A673 (cell line): ENCODE measurements around the gene CDC40. TPM values are rescaled to one million over a fixed set of nuclear protein-coding genes. Genes with fewer than 3 reads are reported as not detected.

Experiments used
- BruUV-seq: library from RNA; stranded (reverse); fragments of 400-500 nt; replicated peaks from 2 replicates; lab custom pipeline; 2021; lab: Mats Ljungman, UMichigan
- CTCF ChIA-PET: fragments of 300-600 bp; sonication (Branson Sonifier 250); formaldehyde crosslinking; loops from one replicate; lab custom pipeline; 2022; ENCODE audit warnings: antibody characterized with exemption; lab: Charles Lee
- POLR2A ChIA-PET: fragments of 300-600 bp; sonication (Branson Sonifier 250); formaldehyde crosslinking; loops from one replicate; lab custom pipeline; 2022; ENCODE audit warnings: antibody characterized with exemption; ENCODE audit not compliant: low non-redundant PET; lab: Charles Lee
- DNase-seq: peaks from one replicate; pipeline ENCODE4 v3.0.0-alpha.2; 2015; ENCODE audit warnings: low spot score
- H3K27ac ChIP-seq: fragments of 200-600 bp; sonication (generic); 2 replicates; pipeline ENCODE4 v1.5.1; 2016; ENCODE audit warnings: mixed run types, low read depth, mild to moderate bottlenecking, mixed read lengths, antibody characterized with exemption, low read length; ENCODE audit not compliant: poor library complexity, severe bottlenecking
- H3K27me3 ChIP-seq: fragments of 200-600 bp; sonication (generic); replicated peaks from 2 replicates; pipeline ENCODE4 v1.6.1; 2017; ENCODE audit warnings: mixed run types, low read depth, mild to moderate bottlenecking, mixed read lengths, antibody characterized with exemption, low read length; ENCODE audit not compliant: insufficient read depth, poor library complexity
- H3K36me3 ChIP-seq: fragments of 200-600 bp; sonication (generic); 2 replicates; pipeline ENCODE4 v1.6.1; 2016; ENCODE audit warnings: mixed run types, mild to moderate bottlenecking, mixed read lengths, antibody characterized with exemption, low read length; ENCODE audit not compliant: insufficient read depth, poor library complexity, severe bottlenecking
- H3K4me1 ChIP-seq: fragments of 200-600 bp; sonication (generic); 2 replicates; pipeline ENCODE4 v1.6.1; 2017; ENCODE audit warnings: mixed run types, mild to moderate bottlenecking, mixed read lengths, antibody characterized with exemption, low read length; ENCODE audit not compliant: insufficient read depth, poor library complexity, severe bottlenecking
- H3K4me3 ChIP-seq: fragments of 200-600 bp; sonication (generic); 2 replicates; pipeline ENCODE4 v1.5.1; 2016; ENCODE audit warnings: low read depth, mixed run types, mild to moderate bottlenecking, mixed read lengths, low read length; ENCODE audit not compliant: poor library complexity, severe bottlenecking
- H3K9me3 ChIP-seq: fragments of 200-600 bp; sonication (generic); 2 replicates; pipeline ENCODE4 v1.6.1; 2016; ENCODE audit warnings: mixed run types, low read depth, mild to moderate bottlenecking, mixed read lengths, antibody characterized with exemption, low read length; ENCODE audit not compliant: poor library complexity, severe bottlenecking
- EZH2 ChIP-seq: fragments of 200-600 bp; sonication (generic); IDR thresholded peaks from 2 replicates; pipeline ENCODE4 v1.6.1; 2017; ENCODE audit warnings: borderline replicate concordance, low read depth, mild to moderate bottlenecking, mixed read lengths, antibody characterized with exemption, low read length; ENCODE audit not compliant: poor library complexity, severe bottlenecking
- intact Hi-C: fragments of 100-400 bp; cut with micrococcal nuclease; formaldehyde crosslinking; loops from one replicate; pipeline ENCODE4 v1.10.0; 2022; ENCODE audit not compliant: unreplicated experiment
- total RNA-seq: library from RNA; stranded (reverse); gene quantifications from 2 replicates; pipeline ENCODE4 v1.2.3, GENCODE V29; 2021
- TF ChIP-seq, protein P1 (sequence below): fragments of 300-800, 200-600 bp; sonication (generic); conservative IDR thresholded peaks from 2 replicates; pipeline ENCODE4 v1.5.1; 2017; ENCODE audit warnings: low read depth, mild to moderate bottlenecking, antibody characterized with exemption, low read length, moderate library complexity, mixed read lengths

CDC40 gene
- total RNA-seq, 1 experiment from 2014 or later = 47.7 TPM

DNA sequence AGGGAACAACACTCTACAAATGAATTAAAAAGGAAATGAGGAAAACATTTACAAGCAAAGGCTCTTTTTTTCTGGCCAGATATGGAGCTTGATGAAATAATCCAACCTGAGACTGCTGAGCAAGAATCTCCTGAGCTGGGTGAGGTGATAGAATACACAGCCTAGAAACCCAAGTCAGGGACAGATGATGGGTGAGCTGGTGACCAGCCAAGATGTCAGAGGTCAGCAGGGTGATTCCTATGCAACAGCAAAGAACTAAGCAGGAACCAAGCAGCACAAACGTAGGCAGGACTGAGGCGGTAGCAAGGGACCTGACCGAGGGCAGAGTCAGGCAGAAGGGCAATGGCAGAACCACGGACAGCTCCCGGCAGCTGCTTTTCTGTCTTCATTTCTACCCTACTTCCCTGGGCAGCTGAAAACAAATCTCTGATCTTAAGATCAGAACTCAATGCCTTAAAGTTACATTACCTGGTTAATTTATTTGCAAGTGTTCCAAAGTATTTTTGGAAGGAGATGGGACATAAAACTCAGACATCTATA is 75.1 kb downstream of the CDC40 start:
- BruUV-seq = no TSS peak
- peak; percentile 31 for DNase-seq
- no peaks in the 10 kb centered on the region for H3K36me3 ChIP-seq
- H3K27ac ChIP-seq = no peak overlapping the region
- TF ChIP-seq, protein P1, sequence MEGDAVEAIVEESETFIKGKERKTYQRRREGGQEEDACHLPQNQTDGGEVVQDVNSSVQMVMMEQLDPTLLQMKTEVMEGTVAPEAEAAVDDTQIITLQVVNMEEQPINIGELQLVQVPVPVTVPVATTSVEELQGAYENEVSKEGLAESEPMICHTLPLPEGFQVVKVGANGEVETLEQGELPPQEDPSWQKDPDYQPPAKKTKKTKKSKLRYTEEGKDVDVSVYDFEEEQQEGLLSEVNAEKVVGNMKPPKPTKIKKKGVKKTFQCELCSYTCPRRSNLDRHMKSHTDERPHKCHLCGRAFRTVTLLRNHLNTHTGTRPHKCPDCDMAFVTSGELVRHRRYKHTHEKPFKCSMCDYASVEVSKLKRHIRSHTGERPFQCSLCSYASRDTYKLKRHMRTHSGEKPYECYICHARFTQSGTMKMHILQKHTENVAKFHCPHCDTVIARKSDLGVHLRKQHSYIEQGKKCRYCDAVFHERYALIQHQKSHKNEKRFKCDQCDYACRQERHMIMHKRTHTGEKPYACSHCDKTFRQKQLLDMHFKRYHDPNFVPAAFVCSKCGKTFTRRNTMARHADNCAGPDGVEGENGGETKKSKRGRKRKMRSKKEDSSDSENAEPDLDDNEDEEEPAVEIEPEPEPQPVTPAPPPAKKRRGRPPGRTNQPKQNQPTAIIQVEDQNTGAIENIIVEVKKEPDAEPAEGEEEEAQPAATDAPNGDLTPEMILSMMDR = no peak
- TF ChIP-seq EZH2 = no peak
- H3K27me3 ChIP-seq = no peaks in the 10 kb centered on the region
- H3K4me3 ChIP-seq = no peak overlapping the region
- CTCF ChIA-PET = no interaction called here
- H3K9me3 ChIP-seq = no peaks in the 10 kb centered on the region
- no peaks in the 10 kb centered on the region for H3K4me1 ChIP-seq
- intact Hi-C loops = no loop called here
- POLR2A ChIA-PET = no interaction called here

- intact Hi-C loops = no loop called here
- no peaks in the 10 kb centered on the region for H3K36me3 ChIP-seq
- POLR2A ChIA-PET = no interaction called here
- CTCF ChIA-PET = no interaction called here
- DNase-seq = no peak
- H3K27ac ChIP-seq = no peak overlapping the region
- no TSS peak for BruUV-seq
- H3K27me3 ChIP-seq = no peaks in the 10 kb centered on the region
- TF ChIP-seq, protein P1 = no peak
- no peak for TF ChIP-seq EZH2
- H3K9me3 ChIP-seq = no peaks in the 10 kb centered on the region
- H3K4me3 ChIP-seq = no peak overlapping the region
- H3K4me1 ChIP-seq = no peaks in the 10 kb centered on the region
These were observed 76.1 kb downstream of the CDC40 start for GRCh38 chr6:110256366-110256765.

DNA sequence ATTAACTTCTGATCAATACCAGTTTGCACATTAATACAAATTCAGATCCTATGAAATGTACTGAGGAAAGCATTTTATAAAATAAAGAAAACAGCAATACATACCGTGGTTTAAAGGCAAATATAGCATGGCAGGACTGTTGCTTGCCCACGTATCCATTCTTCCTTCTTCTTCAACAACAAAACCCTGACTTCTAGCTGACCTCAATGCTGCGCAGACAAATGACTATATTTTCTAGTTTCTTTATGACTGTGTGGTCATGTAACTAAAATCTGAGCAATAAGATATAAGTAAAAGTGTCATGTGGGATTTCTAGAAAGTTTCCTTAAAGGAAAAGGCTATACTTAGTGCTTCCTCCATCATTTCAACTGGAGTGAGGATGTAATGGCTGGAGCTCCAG is 85.0 kb downstream of the CDC40 start:
- ChIA-PET CTCF (no interaction called here), POLR2A (no interaction called here)
- H3K4me3 ChIP-seq = no peak overlapping the region
- no peaks in the 10 kb centered on the region for H3K27me3 ChIP-seq
- intact Hi-C loops = no loop called here
- no TSS peak for BruUV-seq
- TF ChIP-seq EZH2 = no peak
- TF ChIP-seq, protein P1 = no peak
- H3K27ac ChIP-seq = no peak overlapping the region
- peaks cover 22% of the 10 kb centered on the region for H3K4me1 ChIP-seq
- no peak for DNase-seq
- H3K9me3 ChIP-seq = peaks cover 8% of the 10 kb centered on the region
- no peaks in the 10 kb centered on the region for H3K36me3 ChIP-seq
